HCT116 (cell line): Measurements from ENCODE around the gene ZFHX3. TPM values are rescaled to one million over a fixed set of nuclear protein-coding genes. Genes with fewer than 3 reads are reported as not detected.

Experiments
- ATAC-seq: fragments of 200-7000 bp; cut with Tn5 transposase; 2 replicates; pipeline ENCODE4 v1.9.1; 2020; ENCODE audit warnings: mild to moderate bottlenecking, moderate library complexity
- BruUV-seq: library from RNA; stranded (reverse); fragments of 400-500 nt; replicated peaks from 2 replicates; lab custom pipeline; 2021; lab: Mats Ljungman, UMichigan
- CTCF ChIA-PET: fragments of 300-600 bp; sonication (Branson Sonifier 250); formaldehyde crosslinking; loops from one replicate; lab custom pipeline; 2021; ENCODE audit warnings: antibody characterized with exemption; lab: Charles Lee
- POLR2A ChIA-PET: fragments of 300-600, 350-600 bp; sonication (Branson Sonifier 250); formaldehyde crosslinking; loops from one replicate; lab custom pipeline; 2021; ENCODE audit warnings: antibody characterized with exemption; lab: Charles Lee
- RAD21 ChIA-PET, 2 experiments: fragments of 300-600 bp; sonication (Branson Sonifier 250); formaldehyde crosslinking; loops; one replicate each; lab custom pipeline; 2023; ENCODE audit warnings: low total read pairs in 2 of 2; ENCODE audit not compliant: uncharacterized antibody in 2 of 2, unreplicated experiment in 2 of 2, low non-redundant PET in 1 of 2; lab: Charles Lee
- DNase-seq: peaks from one replicate; pipeline ENCODE4 v3.0.0-alpha.2; 2010; ENCODE audit warnings: low read depth, low spot score
- H2AFZ ChIP-seq: fragments of 200-600 bp; shearing (Covaris generic), sonication (generic); 2 replicates; pipeline ENCODE4 v1.6.1; 2017; ENCODE audit warnings: low read depth, mixed run types, mixed read lengths, antibody characterized with exemption, low read length; ENCODE audit not compliant: poor library complexity, severe bottlenecking
- H3K27ac ChIP-seq: 2 replicates; pipeline ENCODE4 v1.5.1; 2012; ENCODE audit warnings: low read depth, low read length
- H3K27me3 ChIP-seq: fragments of 200-600 bp; sonication (generic); 2 replicates; pipeline ENCODE4 v1.6.1; 2016; ENCODE audit warnings: mixed run types, low read length, mixed read lengths; ENCODE audit not compliant: insufficient read depth
- H3K36me3 ChIP-seq, 2 experiments: fragments of 200-500 bp in 1 of 2; fragments of 200-600 bp in 1 of 2; sonication (Bioruptor generic) in 1 of 2; sonication (generic) in 1 of 2; 2 replicates each; pipeline versions ENCODE4 v1.5.1 to v1.6.1; 2014 to 2016; ENCODE audit warnings: low read length in 2 of 2, inconsistent platforms in 1 of 2, mixed read lengths in 1 of 2, mixed run types in 1 of 2; ENCODE audit not compliant: insufficient read depth in 2 of 2, control insufficient read depth in 1 of 2
- H3K4me1 ChIP-seq, 2 experiments: fragments of 200-600 bp in 1 of 2; sonication (generic) in 1 of 2; 2 replicates each; pipeline versions ENCODE4 v1.5.1 to v1.6.1; 2012 to 2017; ENCODE audit warnings: low read length in 2 of 2, inconsistent platforms in 1 of 2, mild to moderate bottlenecking in 1 of 2, mixed read lengths in 1 of 2, mixed run types in 1 of 2, moderate library complexity in 1 of 2; ENCODE audit not compliant: insufficient read depth in 2 of 2, control insufficient read depth in 1 of 2
- H3K4me2 ChIP-seq: fragments of 200-600 bp; sonication (generic); 2 replicates; pipeline ENCODE4 v1.6.1; 2017; ENCODE audit warnings: mixed run types, low read length, mixed read lengths
- H3K4me3 ChIP-seq, 2 experiments: fragments of 200-600 bp in 1 of 2; sonication (generic) in 1 of 2; replicated peaks in 1 of 2; 2 replicates each; pipeline ENCODE4 v1.5.1; 2011 to 2016; ENCODE audit warnings: low read length in 2 of 2, control low read depth in 1 of 2, low read depth in 1 of 2, mild to moderate bottlenecking in 1 of 2, mixed read lengths in 1 of 2, mixed run types in 1 of 2
- H3K79me2 ChIP-seq: fragments of 200-600 bp; sonication (generic); 2 replicates; pipeline ENCODE4 v1.6.1; 2017; ENCODE audit warnings: mild to moderate bottlenecking, mixed run types, low read length, moderate library complexity, mixed read lengths; ENCODE audit not compliant: insufficient read depth
- H3K9ac ChIP-seq: fragments of 200-600 bp; sonication (generic); 2 replicates; pipeline ENCODE4 v1.6.1; 2016; ENCODE audit warnings: low read length, mixed read lengths
- H3K9me2 ChIP-seq: fragments of 200-600 bp; sonication (generic), shearing (Covaris generic); 2 replicates; pipeline ENCODE4 v1.6.1; 2017; ENCODE audit warnings: mixed run types, mild to moderate bottlenecking, moderate library complexity; ENCODE audit not compliant: insufficient read depth
- H3K9me3 ChIP-seq, 2 experiments: fragments of 200-500 bp in 1 of 2; fragments of 200-600 bp in 1 of 2; sonication (Bioruptor generic) in 1 of 2; sonication (generic) in 1 of 2; 2 replicates each; pipeline ENCODE4 v1.6.1; 2014 to 2017; ENCODE audit warnings: low read length in 2 of 2, mixed read lengths in 2 of 2, inconsistent platforms in 1 of 2, low read depth in 1 of 2, mild to moderate bottlenecking in 1 of 2, mixed run types in 1 of 2, moderate library complexity in 1 of 2; ENCODE audit not compliant: control insufficient read depth in 1 of 2, insufficient read depth in 1 of 2
- H4K20me1 ChIP-seq: fragments of 200-600 bp; sonication (generic), shearing (Covaris generic); 2 replicates; pipeline ENCODE4 v1.6.1; 2017; ENCODE audit warnings: mixed run types, mild to moderate bottlenecking, moderate library complexity; ENCODE audit not compliant: insufficient read depth
- ATF3 ChIP-seq: IDR thresholded peaks from 2 replicates; pipeline ENCODE4 v1.6.1; 2012
- CBX3 ChIP-seq: IDR thresholded peaks from 2 replicates; pipeline ENCODE4 v1.6.1; 2012; ENCODE audit warnings: low read depth
- EGR1 ChIP-seq: IDR thresholded peaks from 2 replicates; pipeline ENCODE4 v1.6.1; 2012; ENCODE audit warnings: low read depth
- EZH2 ChIP-seq: fragments of 200-600 bp; sonication (generic); IDR thresholded peaks from 2 replicates; pipeline ENCODE4 v1.6.1; 2017; ENCODE audit warnings: antibody characterized with exemption, mixed run types
- JUND ChIP-seq: IDR thresholded peaks from 2 replicates; pipeline ENCODE4 v1.6.1; 2012
- MAX ChIP-seq: IDR thresholded peaks from 2 replicates; pipeline ENCODE4 v1.6.1; 2012
- POLR2AphosphoS5 ChIP-seq: IDR thresholded peaks from 2 replicates; pipeline ENCODE4 v1.6.1; 2011; ENCODE audit warnings: mild to moderate bottlenecking, low read depth, low read length, moderate library complexity
- YY1 ChIP-seq: IDR thresholded peaks from 2 replicates; pipeline ENCODE4 v1.6.1; 2011; ENCODE audit warnings: low read length, low read depth, moderate library complexity, mild to moderate bottlenecking; ENCODE audit not compliant: insufficient replicate concordance; ENCODE audit errors: extremely low read depth
- ZNF274 ChIP-seq: fragments of 200-500 bp; sonication (Bioruptor generic); IDR thresholded peaks from 2 replicates; pipeline ENCODE4 v1.6.1; 2014; ENCODE audit warnings: mild to moderate bottlenecking, low read depth, low read length, inconsistent platforms
- intact Hi-C: fragments of 100-400 bp; cut with micrococcal nuclease; formaldehyde crosslinking; loops from 2 replicates; pipeline ENCODE4 v1.10.0; 2022
- total RNA-seq: library from RNA; stranded (reverse); gene quantifications from one replicate; pipeline ENCODE4 v1.2.1, GENCODE V29; 2021; ENCODE audit not compliant: unreplicated experiment

The ZFHX3 gene
- total RNA-seq, 1 experiment from 2014 or later = 6.3 TPM

GRCh38 chr16:72957303-72958277, 90.3 kb downstream of the ZFHX3 start (continued):
- TF ChIP-seq CBX3 (no peak), YY1 (no peak), ATF3 (no peak)

GRCh38 chr16:72956124-72957064, 91.5 kb downstream of the ZFHX3 start:
- no peaks in the 10 kb centered on the region for H3K9me3 ChIP-seq
- no peaks in the 10 kb centered on the region for H3K9me2 ChIP-seq
- no peak overlapping the region for H3K9ac ChIP-seq
- H3K4me2 ChIP-seq = no peak overlapping the region
- ATAC-seq (no peak), DNase-seq (no peak)
- POLR2A ChIA-PET = no interaction called here
- H3K79me2 ChIP-seq = no peaks in the 10 kb centered on the region
- no peaks in the 10 kb centered on the region for H3K4me1 ChIP-seq
- BruUV-seq = no TSS peak
- no peak overlapping the region for H3K27ac ChIP-seq
- TF ChIP-seq ATF3 (no peak), ZNF274 (no peak), POLR2AphosphoS5 (no peak), EZH2 (no peak), CBX3 (no peak), EGR1 (no peak), MAX (no peak), JUND (no peak)
- H3K27me3 ChIP-seq = no peaks in the 10 kb centered on the region
- no peak overlapping the region for H3K4me3 ChIP-seq
- no peaks in the 10 kb centered on the region; the same call in 1 of the 2 replicates for H4K20me1 ChIP-seq
- intact Hi-C loops = no loop called here
- no peaks in the 10 kb centered on the region for H3K36me3 ChIP-seq
- RAD21 ChIA-PET = no interaction called here
- H2AFZ ChIP-seq = no peak overlapping the region
- CTCF ChIA-PET = no interaction called here
